Measurements from ENCODE around the gene HOXA7.

HOXA7 gene

DNA sequence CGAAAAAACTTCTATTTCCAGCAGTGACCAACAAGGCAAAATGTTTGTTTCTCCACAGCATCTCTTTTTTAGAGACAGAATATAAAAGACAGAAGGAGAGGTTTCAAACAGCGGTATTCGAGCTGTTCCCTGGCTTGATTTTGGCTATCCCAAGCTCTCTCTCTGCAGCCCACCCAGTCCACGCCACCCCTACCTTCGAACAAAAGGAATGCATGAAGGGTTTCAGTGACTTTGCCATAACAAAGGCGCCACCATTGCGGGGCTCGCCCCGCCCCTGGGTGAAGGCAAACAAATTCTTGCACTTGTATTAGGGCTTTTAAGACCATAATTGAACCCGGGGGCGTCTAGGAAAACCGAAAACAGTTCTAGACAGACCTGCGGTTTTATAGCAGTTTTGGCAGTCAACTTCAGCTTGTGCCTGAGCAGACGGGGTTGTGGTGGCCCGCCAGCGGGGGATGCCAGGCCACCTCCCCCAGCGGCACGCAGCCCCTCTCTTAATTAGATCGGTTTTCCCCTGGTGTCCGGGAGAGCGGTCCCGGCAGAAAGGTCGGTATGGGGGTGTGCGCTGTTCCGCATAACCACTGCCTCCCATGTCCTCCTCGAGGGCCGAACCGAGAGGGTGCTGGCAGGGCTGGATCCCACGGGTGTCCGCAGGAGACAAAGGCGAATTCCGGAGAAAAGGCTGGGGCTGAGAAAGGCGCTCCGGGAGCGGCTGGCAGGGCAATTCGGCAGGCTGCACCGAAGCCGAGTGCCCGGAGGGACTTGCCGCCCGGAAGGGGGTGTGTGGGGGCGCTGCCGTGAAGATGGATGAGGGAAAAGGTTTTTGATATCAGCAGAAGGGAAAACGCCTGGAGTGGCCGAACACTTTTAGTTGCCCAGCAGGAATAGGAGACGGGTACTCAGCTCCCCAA lies 31.3 kb upstream of the HOXA7 start (continued):
- TF ChIP-seq, protein P1, sequence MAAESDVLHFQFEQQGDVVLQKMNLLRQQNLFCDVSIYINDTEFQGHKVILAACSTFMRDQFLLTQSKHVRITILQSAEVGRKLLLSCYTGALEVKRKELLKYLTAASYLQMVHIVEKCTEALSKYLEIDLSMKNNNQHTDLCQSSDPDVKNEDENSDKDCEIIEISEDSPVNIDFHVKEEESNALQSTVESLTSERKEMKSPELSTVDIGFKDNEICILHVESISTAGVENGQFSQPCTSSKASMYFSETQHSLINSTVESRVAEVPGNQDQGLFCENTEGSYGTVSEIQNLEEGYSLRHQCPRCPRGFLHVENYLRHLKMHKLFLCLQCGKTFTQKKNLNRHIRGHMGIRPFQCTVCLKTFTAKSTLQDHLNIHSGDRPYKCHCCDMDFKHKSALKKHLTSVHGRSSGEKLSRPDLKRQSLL (tag by site-specific recombination; IDR thresholded peaks at IDR 0.05), result no peak
- TF ChIP-seq ZNF211 (tag by site-specific recombination; IDR thresholded peaks at IDR 0.05; ENCODE audit: low read depth) (no peak), GLI2 (tag by site-specific recombination; IDR thresholded peaks at IDR 0.05; ENCODE audit: borderline replicate concordance, low read depth) (no peak; the same call in 1 of the 2 replicates), MZF1 (tag by site-specific recombination; IDR thresholded peaks at IDR 0.05; ENCODE audit: borderline replicate concordance) (no peak), ZNF48 (tag by site-specific recombination; IDR thresholded peaks at IDR 0.05) (no peak), ZNF776 (tag by site-specific recombination; IDR thresholded peaks at IDR 0.05; ENCODE audit: borderline replicate concordance) (no peak), ZNF624 (tag by site-specific recombination; IDR thresholded peaks at IDR 0.05) (no peak), ZNF394 (tag by site-specific recombination; IDR thresholded peaks at IDR 0.05; ENCODE audit: borderline replicate concordance) (no peak), ZNF768 (tag by site-specific recombination; IDR thresholded peaks at IDR 0.05) (no peak), ZNF2 (tag by site-specific recombination; IDR thresholded peaks at IDR 0.05) (no peak), OVOL3 (tag by site-specific recombination; IDR thresholded peaks at IDR 0.05) (no peak), ZBTB17 (tag by site-specific recombination; IDR thresholded peaks at IDR 0.05) (peak; percentile 75), ZNF335 (tag by site-specific recombination; conservative IDR thresholded peaks at IDR 0.05) (peak; percentile 27), HOXA7 (CRISPR knock-in tag; IDR thresholded peaks at IDR 0.05; ENCODE audit: borderline replicate concordance) (no peak), ZNF623 (tag by site-specific recombination; IDR thresholded peaks at IDR 0.05) (no peak), ZNF155 (tag by site-specific recombination; IDR thresholded peaks at IDR 0.05) (no peak), ZNF426 (tag by site-specific recombination; IDR thresholded peaks at IDR 0.05) (no peak), ZNF596 (tag by site-specific recombination; IDR thresholded peaks at IDR 0.05) (no peak), SP7 (tag by site-specific recombination; IDR thresholded peaks at IDR 0.05) (no peak), ZIC2 (tag by site-specific recombination; IDR thresholded peaks at IDR 0.05) (0 out of 2 replicates have a peak, but pooled peaks have one; percentile 41)
- TF ChIP-seq, protein P2, sequence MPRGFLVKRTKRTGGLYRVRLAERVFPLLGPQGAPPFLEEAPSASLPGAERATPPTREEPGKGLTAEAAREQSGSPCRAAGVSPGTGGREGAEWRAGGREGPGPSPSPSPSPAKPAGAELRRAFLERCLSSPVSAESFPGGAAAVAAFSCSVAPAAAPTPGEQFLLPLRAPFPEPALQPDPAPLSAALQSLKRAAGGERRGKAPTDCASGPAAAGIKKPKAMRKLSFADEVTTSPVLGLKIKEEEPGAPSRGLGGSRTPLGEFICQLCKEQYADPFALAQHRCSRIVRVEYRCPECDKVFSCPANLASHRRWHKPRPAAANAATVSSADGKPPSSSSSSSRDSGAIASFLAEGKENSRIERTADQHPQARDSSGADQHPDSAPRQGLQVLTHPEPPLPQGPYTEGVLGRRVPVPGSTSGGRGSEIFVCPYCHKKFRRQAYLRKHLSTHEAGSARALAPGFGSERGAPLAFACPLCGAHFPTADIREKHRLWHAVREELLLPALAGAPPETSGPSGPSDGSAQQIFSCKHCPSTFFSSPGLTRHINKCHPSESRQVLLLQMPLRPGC (tag by site-specific recombination; IDR thresholded peaks at IDR 0.05), result no peak
- TF ChIP-seq, protein P3, sequence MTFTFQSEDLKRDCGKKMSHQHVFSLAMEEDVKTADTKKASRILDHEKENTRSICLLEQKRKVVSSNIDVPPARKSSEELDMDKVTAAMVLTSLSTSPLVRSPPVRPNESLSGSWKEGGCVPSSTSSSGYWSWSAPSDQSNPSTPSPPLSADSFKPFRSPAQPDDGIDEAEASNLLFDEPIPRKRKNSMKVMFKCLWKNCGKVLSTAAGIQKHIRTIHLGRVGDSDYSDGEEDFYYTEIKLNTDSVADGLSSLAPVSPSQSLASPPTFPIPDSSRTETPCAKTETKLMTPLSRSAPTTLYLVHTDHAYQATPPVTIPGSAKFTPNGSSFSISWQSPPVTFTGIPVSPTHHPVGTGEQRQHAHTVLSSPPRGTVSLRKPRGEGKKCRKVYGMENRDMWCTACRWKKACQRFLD (tag by site-specific recombination; IDR thresholded peaks at IDR 0.05), result no peak
- TF ChIP-seq, protein P4, sequence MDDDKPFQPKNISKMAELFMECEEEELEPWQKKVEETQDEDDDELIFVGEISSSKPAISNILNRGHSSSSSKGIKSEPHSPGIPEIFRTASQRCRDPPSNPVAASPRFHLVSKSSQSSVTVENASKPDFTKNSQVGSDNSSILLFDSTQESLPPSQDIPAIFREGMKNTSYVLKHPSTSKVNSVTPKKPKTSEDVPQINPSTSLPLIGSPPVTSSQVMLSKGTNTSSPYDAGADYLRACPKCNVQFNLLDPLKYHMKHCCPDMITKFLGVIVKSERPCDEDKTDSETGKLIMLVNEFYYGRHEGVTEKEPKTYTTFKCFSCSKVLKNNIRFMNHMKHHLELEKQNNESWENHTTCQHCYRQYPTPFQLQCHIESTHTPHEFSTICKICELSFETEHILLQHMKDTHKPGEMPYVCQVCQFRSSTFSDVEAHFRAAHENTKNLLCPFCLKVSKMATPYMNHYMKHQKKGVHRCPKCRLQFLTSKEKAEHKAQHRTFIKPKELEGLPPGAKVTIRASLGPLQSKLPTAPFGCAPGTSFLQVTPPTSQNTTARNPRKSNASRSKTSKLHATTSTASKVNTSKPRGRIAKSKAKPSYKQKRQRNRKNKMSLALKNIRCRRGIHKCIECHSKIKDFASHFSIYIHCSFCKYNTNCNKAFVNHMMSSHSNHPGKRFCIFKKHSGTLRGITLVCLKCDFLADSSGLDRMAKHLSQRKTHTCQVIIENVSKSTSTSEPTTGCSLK (tag by site-specific recombination; IDR thresholded peaks at IDR 0.05), result no peak
- TF ChIP-seq, protein P5, sequence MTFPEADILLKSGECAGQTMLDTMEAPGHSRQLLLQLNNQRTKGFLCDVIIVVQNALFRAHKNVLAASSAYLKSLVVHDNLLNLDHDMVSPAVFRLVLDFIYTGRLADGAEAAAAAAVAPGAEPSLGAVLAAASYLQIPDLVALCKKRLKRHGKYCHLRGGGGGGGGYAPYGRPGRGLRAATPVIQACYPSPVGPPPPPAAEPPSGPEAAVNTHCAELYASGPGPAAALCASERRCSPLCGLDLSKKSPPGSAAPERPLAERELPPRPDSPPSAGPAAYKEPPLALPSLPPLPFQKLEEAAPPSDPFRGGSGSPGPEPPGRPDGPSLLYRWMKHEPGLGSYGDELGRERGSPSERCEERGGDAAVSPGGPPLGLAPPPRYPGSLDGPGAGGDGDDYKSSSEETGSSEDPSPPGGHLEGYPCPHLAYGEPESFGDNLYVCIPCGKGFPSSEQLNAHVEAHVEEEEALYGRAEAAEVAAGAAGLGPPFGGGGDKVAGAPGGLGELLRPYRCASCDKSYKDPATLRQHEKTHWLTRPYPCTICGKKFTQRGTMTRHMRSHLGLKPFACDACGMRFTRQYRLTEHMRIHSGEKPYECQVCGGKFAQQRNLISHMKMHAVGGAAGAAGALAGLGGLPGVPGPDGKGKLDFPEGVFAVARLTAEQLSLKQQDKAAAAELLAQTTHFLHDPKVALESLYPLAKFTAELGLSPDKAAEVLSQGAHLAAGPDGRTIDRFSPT (tag by site-specific recombination; IDR thresholded peaks at IDR 0.05), result no peak
- TF ChIP-seq, protein P6, sequence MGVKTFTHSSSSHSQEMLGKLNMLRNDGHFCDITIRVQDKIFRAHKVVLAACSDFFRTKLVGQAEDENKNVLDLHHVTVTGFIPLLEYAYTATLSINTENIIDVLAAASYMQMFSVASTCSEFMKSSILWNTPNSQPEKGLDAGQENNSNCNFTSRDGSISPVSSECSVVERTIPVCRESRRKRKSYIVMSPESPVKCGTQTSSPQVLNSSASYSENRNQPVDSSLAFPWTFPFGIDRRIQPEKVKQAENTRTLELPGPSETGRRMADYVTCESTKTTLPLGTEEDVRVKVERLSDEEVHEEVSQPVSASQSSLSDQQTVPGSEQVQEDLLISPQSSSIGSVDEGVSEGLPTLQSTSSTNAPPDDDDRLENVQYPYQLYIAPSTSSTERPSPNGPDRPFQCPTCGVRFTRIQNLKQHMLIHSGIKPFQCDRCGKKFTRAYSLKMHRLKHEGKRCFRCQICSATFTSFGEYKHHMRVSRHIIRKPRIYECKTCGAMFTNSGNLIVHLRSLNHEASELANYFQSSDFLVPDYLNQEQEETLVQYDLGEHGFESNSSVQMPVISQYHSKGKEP (tag by site-specific recombination; IDR thresholded peaks at IDR 0.05), result no peak; the same call in 1 of the 2 replicates
- TF ChIP-seq, protein P7, sequence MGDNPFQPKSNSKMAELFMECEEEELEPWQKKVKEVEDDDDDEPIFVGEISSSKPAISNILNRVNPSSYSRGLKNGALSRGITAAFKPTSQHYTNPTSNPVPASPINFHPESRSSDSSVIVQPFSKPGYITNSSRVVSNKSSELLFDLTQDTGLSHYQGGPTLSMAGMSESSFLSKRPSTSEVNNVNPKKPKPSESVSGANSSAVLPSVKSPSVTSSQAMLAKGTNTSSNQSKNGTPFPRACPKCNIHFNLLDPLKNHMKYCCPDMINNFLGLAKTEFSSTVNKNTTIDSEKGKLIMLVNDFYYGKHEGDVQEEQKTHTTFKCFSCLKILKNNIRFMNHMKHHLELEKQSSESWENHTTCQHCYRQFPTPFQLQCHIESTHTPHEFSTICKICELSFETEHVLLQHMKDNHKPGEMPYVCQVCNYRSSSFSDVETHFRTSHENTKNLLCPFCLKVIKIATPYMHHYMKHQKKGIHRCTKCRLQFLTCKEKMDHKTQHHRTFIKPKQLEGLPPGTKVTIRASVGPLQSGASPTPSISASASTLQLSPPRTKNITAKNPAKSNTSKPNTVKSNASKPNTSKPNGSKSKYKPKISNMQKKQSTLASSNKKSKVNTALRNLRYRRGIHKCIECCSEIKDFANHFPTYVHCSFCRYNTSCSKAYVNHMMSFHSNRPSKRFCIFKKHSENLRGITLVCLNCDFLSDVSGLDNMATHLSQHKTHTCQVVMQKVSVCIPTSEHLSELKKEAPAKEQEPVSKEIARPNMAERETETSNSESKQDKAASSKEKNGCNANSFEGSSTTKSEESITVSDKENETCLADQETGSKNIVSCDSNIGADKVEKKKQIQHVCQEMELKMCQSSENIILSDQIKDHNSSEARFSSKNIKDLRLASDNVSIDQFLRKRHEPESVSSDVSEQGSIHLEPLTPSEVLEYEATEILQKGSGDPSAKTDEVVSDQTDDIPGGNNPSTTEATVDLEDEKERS (tag by site-specific recombination; IDR thresholded peaks at IDR 0.05), result no peak
